Endodermal cell (in vitro differentiated cells): ENCODE measurements around the gene FASN. TPM values are rescaled to one million over a fixed set of nuclear protein-coding genes. Genes with fewer than 3 reads are reported as not detected.

ENCODE experiments used
- DNase-seq: peaks from one replicate; pipeline ENCODE4 v3.0.0-alpha.2; 2017
- H3K27ac ChIP-seq: 2 replicates; pipeline ENCODE4 v1.5.1; 2013; ENCODE audit warnings: mild to moderate bottlenecking, low read depth, low read length, moderate library complexity
- H3K27me3 ChIP-seq: 2 replicates; pipeline ENCODE4 v1.6.1; 2013; ENCODE audit warnings: mild to moderate bottlenecking, low read length, moderate library complexity; ENCODE audit not compliant: insufficient read depth, control insufficient read depth, poor library complexity, severe bottlenecking
- H3K36me3 ChIP-seq: 2 replicates; pipeline ENCODE4 v1.7.0; 2013; ENCODE audit warnings: mild to moderate bottlenecking, low read length, moderate library complexity; ENCODE audit not compliant: control insufficient read depth, insufficient read depth
- H3K4me1 ChIP-seq: one replicate; pipeline ENCODE4 v1.7.0; 2013; ENCODE audit warnings: low read length; ENCODE audit not compliant: control insufficient read depth, insufficient read depth
- H3K4me3 ChIP-seq: 2 replicates; pipeline ENCODE4 v1.5.1; 2013; ENCODE audit warnings: mild to moderate bottlenecking, low read length, moderate library complexity
- H3K9ac ChIP-seq: 2 replicates; pipeline ENCODE4 v1.6.1; 2013; ENCODE audit warnings: mild to moderate bottlenecking, low read length, moderate library complexity; ENCODE audit not compliant: poor library complexity, severe bottlenecking; ENCODE audit errors: extremely low read depth
- H3K9me3 ChIP-seq: 2 replicates; pipeline ENCODE4 v1.6.1; 2013; ENCODE audit warnings: mild to moderate bottlenecking, low read length, moderate library complexity; ENCODE audit not compliant: control insufficient read depth
- H3K27ac Mint-ChIP-seq: 2 replicates; pipeline ENCODE4 v1.8.0; 2020; ENCODE audit warnings: mixed read lengths
- H3K27me3 Mint-ChIP-seq: 2 replicates; pipeline ENCODE4 v1.8.0; 2021; ENCODE audit warnings: mild to moderate bottlenecking, mixed read lengths; ENCODE audit not compliant: insufficient read depth
- H3K36me3 Mint-ChIP-seq: 2 replicates; pipeline ENCODE4 v1.8.0; 2020; ENCODE audit warnings: low read depth, mixed read lengths
- H3K4me1 Mint-ChIP-seq: 2 replicates; pipeline ENCODE4 v1.8.0; 2020; ENCODE audit warnings: mixed read lengths
- H3K4me3 Mint-ChIP-seq: 2 replicates; pipeline ENCODE4 v1.8.0; 2020; ENCODE audit warnings: mild to moderate bottlenecking, moderate library complexity, mixed read lengths
- H3K9me3 Mint-ChIP-seq: 2 replicates; pipeline ENCODE4 v1.8.0; 2020; ENCODE audit warnings: mild to moderate bottlenecking, mixed read lengths
- CTCF ChIP-seq: fragments of 200-600 bp; sonication (generic); conservative IDR thresholded peaks from 2 replicates; pipeline ENCODE4 v1.5.0; 2021; ENCODE audit warnings: antibody characterized with exemption, mild to moderate bottlenecking
- WGBS, 2 experiments: methylation state at CpG; one replicate each; pipeline versions ENCODE4 v1.1.5 to v1.1.7; 2013; ENCODE audit warnings: missing lambda C conversion rate in 2 of 2, mixed read lengths in 1 of 2; ENCODE audit not compliant: insufficient coverage in 1 of 2, insufficient read length in 1 of 2; 5-methylcytosine and 5-hydroxymethylcytosine counted together
- total RNA-seq, 2 donors: library from RNA; stranded (reverse); fragmentation: NEBNext Ultra II Directional in 1 of 2; extraction: Animal tissue kit (Norgen Biotek cat#: 25700) in 1 of 2; gene quantifications; 2 replicates in 1 of 2; 3 replicates in 1 of 2; pipeline ENCODE4 v1.2.1, GENCODE V29; 2021

FASN gene
- total RNA-seq, 2 donors from 2014 or later: 371 to 498 TPM

- Histone ChIP-seq H3K4me3 (no peak overlapping the region), H3K4me1 (peaks cover 23% of the 10 kb centered on the region), H3K27ac (no peak overlapping the region), H3K9ac (no peak overlapping the region), H3K9me3 (no peaks in the 10 kb centered on the region), H3K27me3 (no peaks in the 10 kb centered on the region), H3K36me3 (no peaks in the 10 kb centered on the region)
- H3K36me3 Mint-ChIP-seq: peaks cover 16% of the 10 kb centered on the region
- no peak overlapping the region for H3K4me3 Mint-ChIP-seq
- H3K9me3 Mint-ChIP-seq: no peaks in the 10 kb centered on the region
- WGBS, 2 experiments: 76 to 80% methylated on average over 19 to 24 of the region's 24 CpGs
- peak overlapping the region; percentile 82 for H3K27ac Mint-ChIP-seq
- TF ChIP-seq CTCF: peak; percentile 79
- peak; percentile 98 for DNase-seq
- H3K4me1 Mint-ChIP-seq: peaks cover 33% of the 10 kb centered on the region
- no peaks in the 10 kb centered on the region for H3K27me3 Mint-ChIP-seq
Measured at GRCh38 chr17:82105882-82106687, 8.0 kb upstream of the FASN start.

- 91 to 99% methylated on average over 8 to 13 of the region's 13 CpGs for WGBS, 2 experiments
- no peak for TF ChIP-seq CTCF
- no peak for DNase-seq
- H3K4me1 Mint-ChIP-seq: peaks cover 38% of the 10 kb centered on the region
- H3K27ac ChIP-seq: no peak overlapping the region
- no peak overlapping the region for H3K4me3 ChIP-seq
- H3K36me3 ChIP-seq: no peaks in the 10 kb centered on the region
- H3K36me3 Mint-ChIP-seq: peaks cover 13% of the 10 kb centered on the region
- H3K9me3 Mint-ChIP-seq: no peaks in the 10 kb centered on the region
- peaks cover 23% of the 10 kb centered on the region for H3K4me1 ChIP-seq
- H3K9ac ChIP-seq: no peak overlapping the region
- no peaks in the 10 kb centered on the region for H3K27me3 Mint-ChIP-seq
- H3K27ac Mint-ChIP-seq: peak overlapping the region; percentile 30
- no peaks in the 10 kb centered on the region for H3K27me3 ChIP-seq
- no peak overlapping the region for H3K4me3 Mint-ChIP-seq
- no peaks in the 10 kb centered on the region for H3K9me3 ChIP-seq
Measured at GRCh38 chr17:82105417-82105881, 7.4 kb upstream of the FASN start.

GRCh38 chr17:82104797-82105416 lies 6.9 kb upstream of the FASN start:
- H3K4me1 Mint-ChIP-seq: peaks cover 42% of the 10 kb centered on the region
- H3K27me3 ChIP-seq: no peaks in the 10 kb centered on the region
- H3K9me3 ChIP-seq: no peaks in the 10 kb centered on the region
- no peaks in the 10 kb centered on the region for H3K9me3 Mint-ChIP-seq
- no peak for DNase-seq
- H3K27ac Mint-ChIP-seq: peak overlapping the region; percentile 30
- peaks cover 23% of the 10 kb centered on the region for H3K4me1 ChIP-seq
- peaks cover 9% of the 10 kb centered on the region for H3K36me3 Mint-ChIP-seq
- H3K36me3 ChIP-seq: no peaks in the 10 kb centered on the region
- no peak overlapping the region for H3K27ac ChIP-seq
- TF ChIP-seq CTCF: no peak
- H3K4me3 Mint-ChIP-seq: no peak overlapping the region
- H3K4me3 ChIP-seq: no peak overlapping the region
- no peaks in the 10 kb centered on the region for H3K27me3 Mint-ChIP-seq
- WGBS, 2 experiments: 95 to 97% methylated on average over 6 to 11 of the region's 11 CpGs
- H3K9ac ChIP-seq: no peak overlapping the region
